Activated naive CD4-positive, alpha-beta T cell treated with anti-CD3 and anti-CD28 coated beads, Interleukin-2, amount 10 ng/mL, durations not matched to agents 5 hours and 36 hours (primary cell): ENCODE measurements around the gene SWI5. TPM values are rescaled to one million over a fixed set of nuclear protein-coding genes. Genes with fewer than 3 reads are reported as not detected.

Source experiments
- microRNA-seq: library from miRNA; unstranded; fragments of <30 nt; microRNA quantifications from one replicate; pipeline ENCODE4 v1.2.0, GENCODE V29; 2022; ENCODE audit warnings: borderline microRNAs expressed, borderline replicate concordance
- total RNA-seq, 2 experiments: library from RNA; stranded (reverse); gene quantifications; one replicate each; pipeline ENCODE4 v1.2.3, GENCODE V29; 2021

The SWI5 gene
- 10 to 100 TPM; 10.9 to 12.1 TPM for total RNA-seq

DNA sequence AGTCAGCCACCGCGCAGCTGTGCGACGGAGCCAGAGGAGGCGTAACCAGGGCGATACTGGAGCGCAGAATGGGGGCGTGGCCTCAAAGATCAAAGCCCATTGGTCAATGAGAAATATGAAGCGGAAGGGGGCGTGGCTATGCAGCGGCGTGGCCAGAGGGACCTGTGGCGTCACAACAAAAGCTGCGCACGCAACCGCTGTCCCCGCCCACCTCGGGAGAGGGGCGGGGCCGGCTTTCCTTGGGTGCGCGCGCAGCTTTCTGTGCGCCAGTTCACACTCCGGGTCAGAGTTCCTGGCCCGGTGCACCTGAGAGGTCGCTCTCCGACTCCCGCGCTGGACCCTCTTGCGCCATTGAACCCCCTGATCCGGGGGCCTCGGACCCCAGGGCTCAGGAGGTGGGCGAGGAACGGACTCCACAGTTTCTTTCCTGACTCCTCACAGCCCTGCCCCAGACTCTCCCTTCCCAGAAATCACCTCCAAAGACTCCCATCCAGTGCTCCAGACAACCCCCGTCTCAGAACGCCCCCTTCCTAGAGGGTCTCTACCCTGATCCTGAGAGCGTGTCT lies at the start of gene SWI5:
TSS of gene SWI5 (plus strand) at position 269 of the 566 bp plus-strand sequence.

DNA sequence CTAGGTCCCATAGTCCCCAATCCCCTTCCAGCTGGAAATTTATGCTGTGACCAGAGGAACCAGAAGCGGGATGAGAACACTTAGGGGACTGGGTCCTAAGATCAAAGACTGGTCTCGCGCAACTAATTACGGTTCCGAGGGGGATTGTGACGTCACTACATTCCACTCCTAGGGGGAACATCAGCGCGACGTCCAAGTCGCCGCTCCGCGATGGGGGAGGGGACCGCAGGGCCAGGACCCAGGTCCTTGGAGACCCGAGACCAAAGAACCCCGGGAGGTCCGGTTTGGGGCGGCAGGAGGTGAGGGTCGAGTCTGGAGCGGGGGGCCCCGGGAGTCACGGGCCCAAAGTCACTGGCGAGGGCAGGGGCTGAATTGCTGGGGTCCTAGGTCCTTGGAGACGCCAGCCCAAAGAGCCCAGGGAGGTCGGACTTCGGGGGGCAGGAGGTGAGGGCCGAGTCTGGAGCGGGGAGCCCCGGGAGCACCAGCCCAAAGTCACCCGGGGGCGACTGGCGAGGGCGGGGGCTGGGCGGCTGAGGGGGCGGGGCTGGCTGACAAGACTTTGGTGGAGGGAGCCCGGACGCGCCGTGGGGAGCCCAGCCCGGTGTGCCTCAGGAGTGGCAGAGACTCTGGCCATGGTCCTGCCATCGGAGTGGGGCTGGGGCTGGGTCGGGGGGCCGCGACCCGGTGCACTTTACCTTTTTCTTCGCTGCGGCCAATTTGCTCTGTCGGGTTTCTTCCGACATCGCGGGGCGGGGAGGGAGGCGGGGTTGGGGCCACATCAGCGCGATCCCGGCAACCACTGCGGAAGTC lies 673 bp upstream of the SWI5 start, which contains the start of gene GOLGA2:
TSS of gene GOLGA2 (minus strand) at position 810 of the 810 bp plus-strand sequence. CDS start at position 779, 31 bp downstream.

DNA sequence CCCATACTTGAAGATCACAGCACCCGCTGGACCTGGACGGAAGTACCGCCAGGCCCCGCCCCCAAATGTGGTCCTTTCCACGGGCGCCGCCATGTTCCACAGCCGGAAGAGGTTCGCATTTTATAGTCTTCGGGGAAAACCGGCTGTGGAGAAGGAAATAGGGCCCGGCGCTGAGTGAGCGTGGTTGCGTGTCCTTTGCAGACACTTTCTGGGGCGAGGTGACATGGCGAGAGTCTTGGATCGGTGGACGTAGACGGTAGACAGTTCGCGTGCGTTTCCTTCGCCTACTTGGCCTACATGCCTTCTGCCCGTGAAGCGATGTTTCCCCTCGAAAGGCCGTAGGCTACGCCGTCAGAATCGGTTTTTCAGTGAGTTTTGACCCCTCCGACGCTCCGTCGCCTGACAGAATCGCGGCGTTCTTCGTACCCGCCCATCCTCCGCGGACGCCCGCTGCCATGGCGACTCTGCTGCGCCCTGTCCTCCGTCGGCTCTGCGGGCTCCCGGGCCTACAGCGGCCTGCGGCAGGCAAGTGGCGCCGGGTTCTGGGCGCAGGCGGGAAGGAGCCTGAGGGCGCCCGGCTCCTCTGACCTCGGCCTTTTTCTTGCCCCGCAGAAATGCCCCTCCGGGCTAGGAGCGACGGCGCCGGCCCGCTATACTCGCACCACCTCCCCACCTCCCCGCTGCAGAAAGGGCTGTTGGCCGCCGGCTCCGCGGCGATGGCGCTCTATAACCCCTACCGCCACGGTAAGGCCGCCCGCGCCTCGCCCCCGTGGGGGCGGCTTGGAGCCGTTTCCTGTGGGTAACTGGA lies 46.5 kb downstream of the SWI5 start, which contains the start of the genes COQ4 and TRUB2:
TSS of gene COQ4 (plus strand) at position 436 of the 808 bp plus-strand sequence. CDS start at position 456, 20 bp downstream.
TSS of gene TRUB2 (minus strand) at position 44 of the 808 bp plus-strand sequence. CDS start at position 5, 39 bp downstream.

Small RNA genes within 50 kb of the gene (microRNA-seq; reads per million reads assigned to microRNA genes)
- gene MIR199B (not detected), gene MIR3154 (not detected)

Other genes with a start within 250 kb of the SWI5 start
- gene NAIF1, start 209.0 kb upstream of the SWI5 start, total RNA-seq = 10 to 100 TPM; 11.0 to 12.9 TPM
- gene SLC25A25, start 208.0 kb upstream of the SWI5 start, total RNA-seq = 10 to 100 TPM; 15.4 to 16.0 TPM
- gene PTGES2, start 148.5 kb upstream of the SWI5 start, total RNA-seq = 10 to 100 TPM; 44.6 to 50.5 TPM
- not detected for gene LCN2, start 126.8 kb upstream of the SWI5 start, total RNA-seq
- gene BBLN, start 116.0 kb upstream of the SWI5 start, total RNA-seq = 10 to 100 TPM; 95.0 to 96.0 TPM
- 100 to 1,000 TPM; 118 to 121 TPM for gene CIZ1, start 84.7 kb upstream of the SWI5 start, total RNA-seq
- under 1 TPM; 0.25 to 0.99 TPM for gene DNM1, start 72.9 kb upstream of the SWI5 start, total RNA-seq
- gene GOLGA2, start 269 bp upstream of the SWI5 start, total RNA-seq = 10 to 100 TPM; 40.3 to 47.1 TPM
- gene TRUB2, start 46.2 kb downstream of the SWI5 start, total RNA-seq = 10 to 100 TPM; 21.5 to 23.2 TPM
- 10 to 100 TPM; 34.7 to 35.2 TPM for gene COQ4, start 46.6 kb downstream of the SWI5 start, total RNA-seq
- gene SLC27A4, start 64.3 kb downstream of the SWI5 start, total RNA-seq = 10 to 100 TPM; 11.5 to 14.4 TPM
- 10 to 100 TPM; 72.6 to 75.8 TPM for gene URM1, start 95.1 kb downstream of the SWI5 start, total RNA-seq
- gene CERCAM, start 144.6 kb downstream of the SWI5 start, total RNA-seq = under 1 TPM; 0.39 to 0.58 TPM
- gene ODF2, start 179.7 kb downstream of the SWI5 start, total RNA-seq = 10 to 100 TPM; 46.8 to 52.0 TPM
- 10 to 100 TPM; 37.5 to 41.3 TPM for gene GLE1, start 228.4 kb downstream of the SWI5 start, total RNA-seq